GOT3 (cell line): ENCODE data around the gene RNU1-4.
"Not testable (repeated sequence)": the region's sequence is repeated elsewhere in the genome, so short reads cannot be mapped to it uniquely, and the experiment has no call there.

Experiments used
- DNase-seq: peaks from one replicate; lab custom pipeline; 2025; ENCODE audit warnings: mixed read lengths; lab: John Stamatoyannopoulos, UW

RNU1-4 gene

DNA sequence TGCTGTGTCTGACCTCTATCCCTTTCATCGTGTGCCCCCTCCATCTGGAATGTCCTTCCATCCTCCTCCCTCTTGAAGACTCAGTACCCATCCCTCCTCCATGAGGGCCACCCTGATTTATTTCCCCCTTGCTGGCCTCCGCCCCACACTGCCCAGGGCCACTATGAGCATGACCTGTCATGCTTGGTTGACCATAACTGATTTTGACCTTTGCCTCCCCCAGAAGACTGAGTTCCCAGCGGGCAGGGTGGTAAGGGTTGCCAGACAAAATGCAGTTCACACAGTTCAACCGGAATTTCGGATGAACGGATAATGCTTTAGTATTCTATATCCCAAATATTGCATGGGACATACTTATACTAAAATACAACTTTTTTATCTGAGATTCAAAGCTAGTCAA, 31.6 kb upstream of the RNU1-4 start:
- not testable (repeated sequence) for DNase-seq

DNA sequence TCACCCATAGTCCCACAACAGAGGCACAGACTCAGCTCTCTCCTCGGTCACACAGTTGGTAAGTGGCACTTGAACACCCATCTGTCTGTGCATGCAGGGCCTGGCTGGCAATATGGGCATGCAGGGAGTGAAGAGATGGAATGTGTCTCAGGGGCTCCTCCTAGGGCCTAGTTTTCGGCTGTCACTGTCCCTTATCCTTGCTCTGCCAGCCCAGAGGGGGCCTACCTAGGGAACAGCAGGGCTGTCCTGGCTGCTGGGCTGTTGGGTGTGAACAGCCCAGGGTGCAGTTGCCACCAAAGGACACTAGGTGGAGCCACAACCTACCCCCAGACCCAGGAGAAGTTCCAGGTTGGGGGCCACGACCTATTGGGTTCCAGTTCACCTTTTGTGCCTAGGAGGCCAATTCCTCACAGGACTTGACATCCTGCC, 30.6 kb upstream of the RNU1-4 start:
- DNase-seq = not testable (repeated sequence)

DNA sequence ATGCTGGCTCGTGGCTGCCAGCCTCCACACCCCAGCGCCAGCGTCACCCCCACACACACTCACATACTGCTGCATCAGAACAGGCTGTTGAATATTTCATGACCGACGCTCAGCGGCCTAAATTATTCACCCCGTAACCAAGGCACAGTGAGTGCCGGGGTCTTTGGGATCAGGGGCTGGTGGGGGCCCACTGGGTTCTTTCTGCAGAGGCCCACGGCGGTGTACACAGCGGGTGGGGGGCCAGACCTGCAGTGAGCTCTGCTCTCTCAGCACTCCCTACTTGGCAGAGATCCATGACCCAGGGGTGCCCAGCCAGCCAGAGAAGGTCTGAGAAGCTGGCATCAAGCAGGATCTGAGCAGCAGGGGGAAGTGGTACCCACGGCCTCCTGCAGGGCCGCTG, 29.7 kb upstream of the RNU1-4 start:
- DNase-seq = not testable (repeated sequence)

DNA sequence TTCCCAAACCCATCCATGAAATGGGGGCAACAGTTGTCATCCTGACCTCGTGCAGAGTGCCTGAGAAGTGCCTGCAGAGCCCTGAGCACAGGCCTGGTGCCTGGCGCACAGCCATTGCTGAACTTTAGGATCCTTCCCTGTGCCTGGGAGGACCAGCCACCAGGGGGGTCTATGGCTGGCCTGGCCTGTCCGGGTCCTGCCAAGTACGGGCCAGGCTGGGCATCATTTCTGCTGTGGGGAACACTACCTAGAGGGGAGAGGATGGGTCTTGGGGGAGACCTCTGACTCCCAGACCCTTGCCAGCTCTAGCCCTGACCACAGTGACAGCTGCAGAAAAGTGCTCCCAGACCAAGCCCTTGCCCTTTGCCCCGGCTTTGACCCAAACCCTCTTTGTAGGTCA, 28.2 kb upstream of the RNU1-4 start:
- DNase-seq = not testable (repeated sequence)

DNA sequence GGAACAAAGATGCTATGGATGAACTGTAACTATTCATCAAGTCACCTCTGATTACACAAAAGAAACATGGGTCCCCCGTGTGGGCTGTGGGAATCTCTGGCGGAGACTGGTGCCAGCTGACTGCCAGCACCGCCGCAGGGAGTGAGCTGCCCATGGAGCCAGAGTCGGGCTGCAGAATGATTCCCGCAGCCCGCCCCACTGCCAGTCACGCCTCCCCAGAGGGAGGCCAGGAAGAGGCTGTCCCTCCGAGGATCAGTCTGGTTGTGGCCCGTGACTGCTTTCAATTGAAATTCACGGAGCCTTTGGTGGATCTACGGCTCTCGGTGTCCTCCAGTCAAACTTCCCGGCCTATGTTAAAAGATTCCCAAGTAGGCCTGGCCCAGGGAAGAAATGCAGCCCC, 27.7 kb upstream of the RNU1-4 start:
- DNase-seq = not testable (repeated sequence)

DNA sequence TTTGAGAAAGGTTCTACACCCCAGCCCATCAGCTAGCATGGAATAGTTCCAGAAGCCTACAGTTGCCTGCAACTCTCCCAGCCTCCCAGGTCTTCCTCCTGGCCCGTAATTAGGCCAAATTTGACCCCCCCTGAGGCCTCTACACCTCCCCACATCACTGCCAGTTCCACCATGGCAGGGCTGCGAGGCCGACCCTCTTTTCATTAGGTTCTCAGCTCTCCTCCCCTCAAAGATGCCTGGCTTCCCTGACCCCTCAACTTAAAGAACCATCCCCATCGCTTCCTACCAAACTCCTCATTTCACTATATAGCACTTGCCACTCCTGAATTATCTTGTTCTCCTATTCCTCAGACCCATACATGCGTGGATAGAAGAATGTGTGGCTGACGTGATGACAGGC, 27.3 kb upstream of the RNU1-4 start:
- not testable (repeated sequence) for DNase-seq

DNA sequence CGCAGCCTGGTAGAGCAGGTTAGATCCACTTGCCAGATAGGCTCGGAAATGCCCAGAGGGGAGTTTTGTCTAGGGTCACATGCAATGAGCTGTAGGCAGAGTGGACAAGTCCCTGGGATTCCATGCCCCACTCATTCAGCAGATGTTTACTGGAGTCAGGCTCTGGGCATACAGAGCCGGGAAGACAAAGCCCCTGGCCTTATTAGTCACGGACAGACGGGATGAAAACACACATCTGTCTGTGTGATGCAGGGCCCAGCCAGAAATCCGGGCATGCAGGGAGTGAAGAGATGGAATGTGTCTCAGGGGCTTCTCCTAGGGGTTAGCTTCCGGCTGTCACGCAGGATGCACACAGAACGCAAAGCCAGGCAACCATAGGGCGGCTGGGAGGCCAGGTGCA, 26.8 kb upstream of the RNU1-4 start:
- DNase-seq = not testable (repeated sequence)

DNA sequence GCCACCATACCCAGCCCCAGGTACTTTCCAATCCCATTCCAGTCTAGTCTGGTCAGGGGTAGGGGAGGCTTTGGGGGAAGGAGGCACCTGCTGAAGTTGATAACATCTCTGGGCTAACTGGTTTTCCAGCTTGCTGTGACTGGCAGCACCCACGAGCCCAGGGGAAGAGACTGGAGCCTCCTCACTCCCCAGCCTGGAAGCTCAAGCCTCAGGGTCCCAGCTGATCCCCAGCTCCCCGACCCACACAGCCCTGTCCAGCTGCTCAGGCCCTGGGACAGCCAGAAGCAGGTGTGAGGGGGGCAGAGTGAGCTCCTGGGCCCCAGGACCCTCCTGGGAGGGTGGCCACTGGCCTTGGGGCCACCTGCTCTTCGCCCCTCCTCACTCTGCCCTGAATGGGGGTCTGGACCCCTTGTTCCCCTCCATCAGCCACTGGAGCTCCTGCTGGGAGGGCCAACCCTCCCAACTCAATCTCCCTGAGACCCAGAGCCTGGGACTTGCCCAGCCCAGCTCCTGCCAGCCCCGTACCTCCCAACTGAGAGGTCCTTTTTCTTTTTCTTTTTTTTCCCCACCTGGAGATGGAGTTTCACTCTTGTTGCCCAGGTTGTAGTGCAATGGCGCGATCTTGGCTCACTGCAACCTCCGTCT, 23.5 kb upstream of the RNU1-4 start:
- no peak for DNase-seq

DNA sequence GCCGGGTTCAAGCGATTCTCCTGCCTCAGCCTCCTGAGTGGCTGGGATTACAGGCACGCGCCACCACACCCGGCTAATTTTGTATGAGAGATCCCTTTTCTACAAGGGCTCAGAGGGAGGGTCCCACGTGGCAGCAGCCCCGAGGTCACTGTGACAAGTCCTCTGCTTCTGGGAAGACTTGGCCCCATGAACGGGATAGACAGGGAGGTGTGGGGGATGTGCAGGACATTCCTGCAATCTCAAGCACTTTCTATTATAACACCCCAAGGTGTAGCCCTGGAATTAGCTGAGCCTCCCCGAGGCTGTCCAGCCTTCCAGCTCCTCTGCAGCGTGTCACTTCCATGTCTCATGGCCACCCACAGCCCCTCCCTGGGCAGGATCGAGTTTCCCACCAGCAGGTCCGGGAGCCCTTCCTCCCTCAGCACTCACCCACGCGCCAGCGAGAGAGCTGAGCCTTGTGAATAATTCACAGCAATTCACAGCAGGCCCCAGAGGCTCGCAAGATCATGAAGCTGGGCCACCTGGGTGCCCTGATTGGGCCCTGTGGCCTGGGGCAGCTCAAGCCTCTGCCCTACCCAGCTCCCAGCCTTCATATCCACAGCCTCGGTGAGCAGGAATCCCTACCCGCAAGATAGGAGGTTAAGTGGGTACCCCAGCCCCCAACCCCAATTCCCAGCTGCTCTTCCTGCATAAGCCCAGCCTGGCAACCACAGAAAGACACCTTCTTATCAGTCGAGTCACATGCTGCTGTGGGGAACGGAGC, 22.8 kb upstream of the RNU1-4 start:
- no peak for DNase-seq

DNA sequence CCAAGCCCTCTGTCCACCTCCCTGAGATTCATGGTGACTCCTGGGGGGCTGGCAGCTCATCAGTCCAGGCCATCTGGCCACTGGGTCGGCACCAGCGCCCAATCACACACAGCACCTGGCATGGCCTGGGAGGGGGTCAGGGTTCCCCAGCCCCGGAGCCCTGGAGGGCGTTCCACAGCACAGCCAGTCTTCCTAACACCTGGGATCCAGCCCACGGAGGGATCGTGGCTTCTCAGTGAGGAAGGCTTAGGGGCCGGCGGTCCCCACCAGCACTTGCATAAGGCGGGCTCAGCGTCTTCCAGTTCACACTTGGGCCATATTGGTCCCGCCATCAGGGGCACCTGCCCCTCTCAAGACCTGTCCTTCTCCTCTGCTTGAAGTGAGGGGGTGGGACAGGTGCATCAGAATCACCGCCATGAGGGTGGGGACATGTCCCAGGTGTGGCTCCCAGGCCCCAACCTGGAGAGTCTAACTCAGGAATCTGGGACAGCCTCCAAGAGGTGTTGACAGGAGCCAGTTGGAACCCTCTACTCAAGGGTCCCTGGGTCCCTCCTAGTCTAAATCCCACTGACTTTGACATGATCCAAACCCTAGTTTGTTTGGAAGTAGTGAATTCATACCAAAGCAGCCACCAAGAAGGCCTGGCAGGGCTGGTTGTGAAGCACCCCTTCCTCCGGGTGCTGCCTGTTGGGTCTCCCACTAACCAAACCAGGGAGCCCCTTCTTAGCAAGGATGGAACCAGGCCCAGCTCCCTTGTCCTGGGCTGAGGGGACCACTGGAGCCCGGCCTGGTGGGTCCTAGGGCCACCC, 22.0 kb upstream of the RNU1-4 start:
- DNase-seq = not testable (repeated sequence)

DNA sequence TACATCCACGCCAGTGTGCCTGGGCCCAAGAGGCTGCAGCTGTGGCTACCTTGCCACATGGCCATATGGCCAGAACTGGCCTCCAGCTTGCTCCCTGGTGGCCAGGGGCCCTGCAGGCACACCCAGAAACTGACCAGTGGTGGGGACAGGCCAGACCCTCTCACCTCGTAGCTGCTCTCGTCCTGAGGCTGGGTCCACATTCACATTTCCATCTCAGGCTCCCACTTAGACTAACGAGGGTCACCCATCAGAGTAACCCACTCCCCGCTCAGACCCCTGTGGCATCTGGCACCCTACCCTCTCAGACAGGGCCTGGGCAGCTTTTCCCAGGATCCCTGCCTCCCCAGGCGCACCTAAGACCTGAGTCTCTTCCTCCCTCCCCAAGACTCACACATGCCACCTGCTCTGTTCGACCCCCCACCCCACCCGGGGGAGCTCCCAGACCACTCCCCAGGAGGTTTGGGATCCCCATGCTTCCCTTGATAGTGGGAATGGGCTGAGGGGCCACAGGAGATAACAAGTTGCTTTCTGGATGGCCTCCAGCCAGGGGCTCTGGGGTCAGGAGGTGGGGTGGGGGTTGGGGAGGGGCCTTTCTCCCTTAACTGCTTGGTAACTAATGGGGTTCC, 21.3 kb upstream of the RNU1-4 start:
- no peak for DNase-seq

DNA sequence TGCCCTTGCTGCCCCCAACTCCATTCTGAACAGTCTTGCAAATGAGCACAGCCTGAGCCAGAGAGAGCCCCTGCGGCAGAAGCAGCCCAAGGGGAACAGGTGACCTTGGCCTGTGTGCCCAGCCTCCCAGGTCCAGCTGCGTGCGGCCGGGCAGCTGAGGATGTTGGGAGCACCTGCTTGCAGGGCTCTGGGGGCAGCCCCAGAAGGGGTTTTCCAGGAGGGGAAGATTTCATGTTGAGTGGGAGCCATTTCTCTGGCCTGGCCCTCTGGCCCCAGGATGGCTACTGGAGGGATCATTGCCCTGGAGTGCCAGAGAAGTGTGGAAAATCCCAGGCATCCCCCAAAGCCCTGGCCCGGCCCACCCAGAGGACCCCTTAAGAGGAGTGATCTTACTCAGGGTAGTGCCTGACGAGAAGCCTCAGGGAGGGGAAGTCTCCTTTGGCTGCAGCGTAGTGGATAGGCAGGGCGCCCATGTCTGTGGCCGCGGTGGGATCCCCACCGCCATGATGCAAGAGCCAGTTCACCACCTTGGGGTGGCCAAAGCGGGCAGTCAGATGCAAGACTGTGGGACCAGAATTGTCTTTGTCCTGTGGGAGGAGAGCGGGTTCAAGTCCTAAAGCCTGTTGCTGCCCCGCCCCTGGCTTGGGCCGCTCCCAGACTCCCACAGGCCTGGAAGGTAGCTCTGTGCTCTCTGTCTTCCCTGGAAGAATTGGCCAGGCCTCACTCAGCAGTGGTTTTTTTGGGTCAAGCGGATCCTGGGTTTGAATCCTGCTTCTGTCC, 20.6 kb upstream of the RNU1-4 start:
- no peak for DNase-seq

DNA sequence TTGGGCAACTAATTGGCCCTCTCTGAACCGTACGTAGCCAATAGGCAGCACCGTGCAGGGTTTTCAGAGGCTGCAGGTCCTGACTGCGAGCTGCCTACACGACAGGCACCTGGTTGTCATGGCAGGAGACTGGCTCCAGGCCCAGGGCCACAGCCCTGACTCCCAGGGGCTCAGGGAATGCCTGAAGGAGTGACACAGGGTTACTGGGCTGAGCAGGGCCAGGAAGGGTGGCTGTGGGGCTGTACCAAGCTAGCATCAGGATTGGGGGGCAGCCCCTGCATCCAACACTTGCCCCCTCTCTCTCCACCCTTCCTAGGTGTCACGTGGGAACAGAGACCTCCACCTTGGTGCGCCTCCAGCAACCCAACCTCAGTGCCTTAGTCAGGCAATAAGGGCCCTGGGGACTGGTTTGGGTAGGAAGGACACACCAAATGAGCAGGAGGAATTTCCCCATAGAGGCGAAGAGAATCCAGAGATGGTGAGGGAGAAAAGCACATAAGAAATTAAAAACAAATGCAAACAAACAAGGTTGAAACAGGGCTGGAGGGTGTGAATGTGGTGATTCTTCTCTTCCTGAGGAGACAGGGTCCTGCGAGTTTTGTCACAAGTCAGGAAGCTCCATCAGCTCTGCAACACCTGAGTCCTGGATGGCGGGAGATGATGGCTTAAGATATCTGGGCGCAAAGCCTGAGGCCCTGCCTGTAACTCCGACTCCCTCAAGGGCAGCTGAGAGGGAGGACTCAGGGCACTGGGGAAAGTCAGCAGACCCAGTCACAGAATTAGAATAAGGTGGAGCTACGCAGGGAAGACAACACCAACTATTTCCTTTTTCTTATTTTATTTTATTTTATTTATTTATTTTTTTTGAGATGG, 19.7 kb upstream of the RNU1-4 start:
- DNase-seq = no peak

DNA sequence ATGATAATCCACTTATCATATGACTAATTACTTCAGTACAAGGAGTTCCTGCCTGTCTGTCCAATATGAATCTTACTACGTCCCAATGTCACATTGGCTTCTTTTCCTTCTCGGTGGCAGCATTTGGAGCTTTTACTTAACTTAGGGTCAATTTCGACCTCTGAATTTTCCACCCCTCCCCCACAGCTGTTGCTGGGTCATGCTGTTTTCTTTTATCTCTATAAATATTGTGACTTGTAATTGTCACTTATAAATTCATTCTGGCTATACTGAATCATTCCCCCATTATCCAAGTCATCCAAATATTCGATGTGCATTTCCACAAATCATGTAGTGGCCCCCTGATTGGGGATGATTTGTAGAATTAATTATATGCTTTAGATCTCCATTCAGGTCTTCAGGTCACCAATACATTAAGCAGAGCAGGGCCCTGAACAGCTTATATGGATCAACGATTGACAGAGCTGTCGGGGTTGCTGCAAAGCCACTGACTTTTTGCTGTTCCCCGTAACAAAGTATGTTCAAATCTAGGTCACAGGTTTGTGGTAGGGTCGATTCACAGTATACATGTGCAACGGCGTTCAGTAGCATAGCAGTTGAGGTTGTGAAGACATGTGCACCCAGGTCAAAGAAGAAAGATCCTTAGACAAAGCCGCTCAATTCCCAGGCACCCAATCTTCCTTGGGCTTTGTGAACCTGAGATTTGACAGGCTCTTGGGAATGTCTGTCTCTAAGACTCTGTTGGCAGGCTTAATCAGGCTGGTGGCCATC, 18.3 kb upstream of the RNU1-4 start:
- no peak for DNase-seq

DNA sequence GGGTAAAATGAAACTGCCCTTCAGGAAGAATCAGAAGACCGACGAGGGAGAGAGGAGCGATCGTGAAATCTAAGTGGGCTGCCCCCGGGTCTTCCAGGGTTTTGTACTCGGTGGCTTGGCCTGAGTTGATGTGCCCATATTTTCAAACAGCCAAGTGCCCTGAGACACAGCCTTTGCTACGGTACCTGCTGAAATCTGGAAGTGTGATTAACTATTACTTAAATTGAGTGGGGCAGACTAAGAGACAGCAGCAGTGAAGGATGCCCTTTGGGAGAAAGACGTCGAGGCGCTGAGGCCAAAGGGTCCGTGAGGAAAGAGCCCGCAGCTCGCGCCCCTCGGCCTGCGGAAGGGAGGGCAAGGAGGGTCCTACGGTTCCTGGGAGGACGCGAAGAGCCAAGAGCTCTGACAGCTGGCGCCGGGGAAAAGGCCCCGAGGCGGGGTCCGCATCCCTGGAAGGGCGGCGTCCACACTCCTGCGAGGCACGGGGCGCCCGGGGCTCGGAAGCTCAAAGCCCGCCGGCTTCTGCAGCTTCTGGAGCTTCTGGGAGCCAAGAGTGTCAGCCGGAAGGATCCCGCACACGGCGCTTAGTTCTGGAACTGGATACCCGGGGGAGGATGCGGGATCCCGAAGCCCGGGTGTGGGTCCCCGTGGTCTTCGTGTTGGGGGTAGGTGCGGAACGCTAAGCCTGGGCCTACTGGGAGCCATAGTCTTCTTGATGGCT, 15.4 kb upstream of the RNU1-4 start:
- no peak for DNase-seq

DNA sequence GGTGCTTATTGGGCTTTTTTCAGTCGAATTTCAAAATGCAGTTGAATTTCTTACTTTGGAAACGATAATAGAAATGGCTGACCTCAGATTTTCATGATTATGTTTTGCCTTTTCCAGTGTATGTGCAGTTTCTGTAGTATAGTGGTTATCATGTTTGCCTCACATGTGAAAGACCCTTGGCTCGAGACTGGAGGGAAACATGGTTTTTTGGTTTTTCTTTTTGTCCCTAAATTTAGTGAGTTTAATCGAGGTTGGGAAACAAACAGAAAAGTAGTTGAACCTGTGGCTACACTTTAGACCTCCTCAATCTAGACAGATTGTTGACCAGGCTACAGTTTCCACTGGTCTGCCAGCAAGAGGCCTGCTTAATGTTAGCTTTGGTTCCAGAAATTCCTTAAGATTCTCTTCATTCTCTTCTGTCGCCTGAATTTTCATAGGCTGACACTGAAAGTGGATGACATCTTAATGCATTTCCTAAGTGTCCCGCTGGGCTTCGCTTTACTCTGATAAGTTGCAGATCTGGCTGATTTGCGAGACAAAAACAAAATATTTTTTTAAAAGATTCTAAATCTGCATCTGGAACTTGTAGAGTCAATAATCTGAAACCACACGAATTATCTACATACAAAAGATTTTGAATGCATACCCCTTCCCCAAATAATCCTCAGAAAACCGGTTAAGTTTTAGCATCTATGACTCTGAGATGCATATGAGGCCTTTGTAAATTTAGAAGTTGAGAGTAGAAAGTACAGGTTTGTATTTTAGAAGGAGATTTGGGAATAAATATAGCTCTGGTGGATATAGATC, 14.7 kb upstream of the RNU1-4 start:
- not testable (repeated sequence) for DNase-seq

DNA sequence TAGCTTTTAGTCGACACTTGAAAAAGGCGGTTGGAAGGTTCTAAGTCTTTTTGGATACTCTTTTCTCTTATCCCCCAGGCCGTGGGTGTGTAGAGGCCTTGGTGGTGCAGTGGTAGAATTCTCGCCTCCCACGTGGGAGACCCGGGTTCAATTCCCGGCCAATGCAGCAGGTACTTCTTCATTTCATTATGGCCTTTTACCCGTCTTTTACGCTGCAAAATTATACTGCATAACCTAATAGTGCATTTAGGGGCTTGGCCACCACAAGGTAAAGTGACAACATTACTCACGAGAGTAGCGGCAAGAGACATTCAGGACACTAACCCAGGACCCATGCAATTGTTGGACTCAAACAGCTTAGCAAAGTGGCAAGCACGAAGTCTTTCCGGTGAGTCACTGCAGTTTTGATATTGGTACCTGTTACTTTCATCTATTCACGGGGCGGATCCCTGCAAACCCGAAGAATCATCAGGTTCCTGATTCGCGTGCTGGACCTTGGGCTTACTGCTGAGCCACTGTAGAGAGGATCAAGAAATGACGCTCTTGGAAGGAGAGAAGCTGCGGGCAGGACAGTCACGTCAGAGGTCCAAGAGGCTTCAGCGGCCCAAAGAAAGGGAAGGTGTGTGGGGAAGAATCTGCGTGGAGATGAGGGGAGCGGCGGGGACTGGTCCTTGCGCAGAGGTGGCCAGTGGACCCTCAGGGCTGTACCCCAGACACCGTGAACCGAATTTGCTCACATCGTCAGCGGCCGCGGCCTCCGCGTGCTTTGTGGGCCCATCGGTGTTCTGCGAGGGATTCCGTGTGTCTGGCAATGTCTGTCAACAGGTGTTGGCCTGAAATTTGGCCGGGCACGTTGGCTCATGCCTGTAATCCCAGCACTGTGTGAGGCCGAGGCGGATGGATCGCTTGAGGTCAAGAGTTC, 12.9 kb upstream of the RNU1-4 start:
- no peak for DNase-seq
